SKM-1 treated with dmso at 0.1 percent for 144 hours (cell line): Measurements from ENCODE around the gene NRL.

Source experiments
- DNase-seq: peaks from one replicate; lab custom pipeline; 2025; ENCODE audit not compliant: unreplicated experiment; lab: John Stamatoyannopoulos, UW

Gene NRL

GRCh38 chr14:24083462-24083861 is 31.3 kb downstream of the NRL start:
- DNase-seq, result no peak

GRCh38 chr14:24082411-24083080 is 32.2 kb downstream of the NRL start:
- no peak for DNase-seq

GRCh38 chr14:24081739-24082211 is 33.0 kb downstream of the NRL start:
- DNase-seq, result no peak

- DNase-seq, result no peak
Measured at GRCh38 chr14:24080888-24081738, 33.6 kb downstream of the NRL start.

- no peak for DNase-seq
Measured at GRCh38 chr14:24080142-24080530, 34.6 kb downstream of the NRL start.

GRCh38 chr14:24079491-24080141 is 35.1 kb downstream of the NRL start:
- DNase-seq, result peak; percentile 8

- DNase-seq, result no peak
Measured at GRCh38 chr14:24078146-24078545, 36.6 kb downstream of the NRL start.

- DNase-seq, result no peak
Measured at GRCh38 chr14:24077086-24077485, 37.7 kb downstream of the NRL start.

GRCh38 chr14:24076302-24076601 is 38.5 kb downstream of the NRL start:
- no peak for DNase-seq

GRCh38 chr14:24075485-24076301 is 39.1 kb downstream of the NRL start:
- DNase-seq, result no peak

GRCh38 chr14:24074625-24075484 is 39.9 kb downstream of the NRL start:
- DNase-seq, result no peak

GRCh38 chr14:24072881-24073877 is 41.6 kb downstream of the NRL start:
- no peak for DNase-seq

- no peak for DNase-seq
Measured at GRCh38 chr14:24072436-24072835, 42.3 kb downstream of the NRL start.

GRCh38 chr14:24071836-24072430 is 42.8 kb downstream of the NRL start:
- DNase-seq, result no peak

- no peak for DNase-seq
Measured at GRCh38 chr14:24071144-24071697, 43.5 kb downstream of the NRL start, which contains the start of gene CPNE6. Gene CPNE6, plus strand, starts transcription at chr14:24071562. Its CDS starts 1,375 bp downstream, at chr14:24072937.

GRCh38 chr14:24070285-24071143 is 44.2 kb downstream of the NRL start:
- no peak for DNase-seq

GRCh38 chr14:24069411-24069735 is 45.4 kb downstream of the NRL start:
- DNase-seq, result no peak
